Measurements from ENCODE around the gene GALNTL6.

Gene GALNTL6

GRCh38 chr4:172083272-172083671, 270.1 kb downstream of the GALNTL6 start:
- Histone ChIP-seq H3K27me3 (ENCODE audit: insufficient read depth, poor library complexity, severe bottlenecking) (no peaks in the 10 kb centered on the region), H3K4me3 (replicated peaks; ENCODE audit: insufficient read depth, low read length) (no peak overlapping the region), H3K27ac (replicated peaks) (no peak overlapping the region)
- no peak for DNase-seq (ENCODE audit: low read depth in 1 of 2, low spot score in 1 of 2)
- no peak for TF ChIP-seq REST (IDR thresholded peaks at IDR 0.05; ENCODE audit: insufficient replicate concordance, low read depth)
- TF ChIP-seq POLR2AphosphoS5 (IDR thresholded peaks at IDR 0.05; ENCODE audit: low read depth): no peak

- TF ChIP-seq POLR2AphosphoS5 (IDR thresholded peaks at IDR 0.05; ENCODE audit: low read depth) (no peak), REST (IDR thresholded peaks at IDR 0.05; ENCODE audit: insufficient replicate concordance, low read depth) (no peak), GABPA (IDR thresholded peaks at IDR 0.05; ENCODE audit: low read depth) (no peak), SPI1 (IDR thresholded peaks at IDR 0.05; ENCODE audit: borderline replicate concordance, low read depth) (no peak), CTCF (IDR thresholded peaks at IDR 0.05; ENCODE audit: insufficient read depth, low read length) (no peak)
- no peak for DNase-seq (ENCODE audit: low read depth in 1 of 2, low spot score in 1 of 2)
- Histone ChIP-seq H3K27ac (replicated peaks) (no peak overlapping the region), H3K27me3 (ENCODE audit: insufficient read depth, poor library complexity, severe bottlenecking) (no peaks in the 10 kb centered on the region), H3K4me3 (replicated peaks; ENCODE audit: insufficient read depth, low read length) (no peak overlapping the region)
These were observed 275.4 kb downstream of the GALNTL6 start for GRCh38 chr4:172088556-172088955.

GRCh38 chr4:172095161-172095560, 282.0 kb downstream of the GALNTL6 start:
- no peak overlapping the region for H3K27ac ChIP-seq (replicated peaks)
- H3K27me3 ChIP-seq (ENCODE audit: insufficient read depth, poor library complexity, severe bottlenecking): no peaks in the 10 kb centered on the region
- TF ChIP-seq GABPA (IDR thresholded peaks at IDR 0.05; ENCODE audit: low read depth) (no peak), SPI1 (IDR thresholded peaks at IDR 0.05; ENCODE audit: borderline replicate concordance, low read depth) (no peak), POLR2AphosphoS5 (IDR thresholded peaks at IDR 0.05; ENCODE audit: low read depth) (no peak), REST (IDR thresholded peaks at IDR 0.05; ENCODE audit: insufficient replicate concordance, low read depth) (no peak), CTCF (IDR thresholded peaks at IDR 0.05; ENCODE audit: insufficient read depth, low read length) (no peak)
- DNase-seq (ENCODE audit: low read depth in 1 of 2, low spot score in 1 of 2): no peak
- H3K4me3 ChIP-seq (replicated peaks; ENCODE audit: insufficient read depth, low read length): no peak overlapping the region

GRCh38 chr4:172096786-172097185, 283.6 kb downstream of the GALNTL6 start:
- H3K4me3 ChIP-seq (replicated peaks; ENCODE audit: insufficient read depth, low read length): no peak overlapping the region
- TF ChIP-seq CTCF (IDR thresholded peaks at IDR 0.05; ENCODE audit: insufficient read depth, low read length): no peak
- TF ChIP-seq REST (IDR thresholded peaks at IDR 0.05; ENCODE audit: insufficient replicate concordance, low read depth): no peak
- no peak for TF ChIP-seq SPI1 (IDR thresholded peaks at IDR 0.05; ENCODE audit: borderline replicate concordance, low read depth)
- TF ChIP-seq POLR2AphosphoS5 (IDR thresholded peaks at IDR 0.05; ENCODE audit: low read depth): no peak
- TF ChIP-seq GABPA (IDR thresholded peaks at IDR 0.05; ENCODE audit: low read depth): no peak
- no peak overlapping the region for H3K27ac ChIP-seq (replicated peaks)
- no peaks in the 10 kb centered on the region for H3K27me3 ChIP-seq (ENCODE audit: insufficient read depth, poor library complexity, severe bottlenecking)
- DNase-seq (ENCODE audit: low read depth in 1 of 2, low spot score in 1 of 2): no peak

All from HL-60 (cell line).